Measurements from ENCODE around the gene SLC6A19.
"Not testable (repeated sequence)": the region's sequence is repeated elsewhere in the genome, so short reads cannot be mapped to it uniquely, and the experiment has no call there.

Gene SLC6A19

DNA sequence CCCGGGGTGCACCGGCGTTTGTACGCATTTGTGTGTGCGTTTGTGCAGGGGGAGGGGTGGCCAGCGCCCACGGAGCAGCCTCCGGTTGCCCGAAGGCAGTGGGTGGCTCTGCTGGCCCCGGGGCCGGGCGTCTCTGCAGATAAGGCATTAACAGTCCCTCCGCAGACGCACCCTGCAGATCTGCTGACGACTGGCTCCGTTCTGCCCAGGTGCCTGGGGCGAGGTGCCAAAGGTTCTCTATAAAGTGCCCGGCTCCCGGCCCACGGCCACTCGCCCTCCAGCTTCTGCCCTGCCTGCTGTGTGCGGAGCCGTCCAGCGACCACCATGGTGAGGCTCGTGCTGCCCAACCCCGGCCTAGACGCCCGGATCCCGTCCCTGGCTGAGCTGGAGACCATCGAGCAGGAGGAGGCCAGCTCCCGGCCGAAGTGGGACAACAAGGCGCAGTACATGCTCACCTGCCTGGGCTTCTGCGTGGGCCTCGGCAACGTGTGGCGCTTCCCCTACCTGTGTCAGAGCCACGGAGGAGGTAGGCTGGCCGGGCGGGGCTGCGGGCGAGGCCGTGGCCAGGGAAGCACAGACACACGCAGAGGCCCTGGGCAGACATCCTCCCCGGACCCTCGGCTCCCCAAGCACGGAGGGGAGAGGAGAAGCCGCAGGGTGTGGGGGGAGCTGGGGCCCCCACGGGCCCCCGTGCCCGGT lies at the start of gene SLC6A19:
SLC6A19 (plus strand) TSS at position 269 of the 699 bp plus-strand sequence; CDS start at position 325, 56 bp downstream.
- no peak for DNase-seq

DNA sequence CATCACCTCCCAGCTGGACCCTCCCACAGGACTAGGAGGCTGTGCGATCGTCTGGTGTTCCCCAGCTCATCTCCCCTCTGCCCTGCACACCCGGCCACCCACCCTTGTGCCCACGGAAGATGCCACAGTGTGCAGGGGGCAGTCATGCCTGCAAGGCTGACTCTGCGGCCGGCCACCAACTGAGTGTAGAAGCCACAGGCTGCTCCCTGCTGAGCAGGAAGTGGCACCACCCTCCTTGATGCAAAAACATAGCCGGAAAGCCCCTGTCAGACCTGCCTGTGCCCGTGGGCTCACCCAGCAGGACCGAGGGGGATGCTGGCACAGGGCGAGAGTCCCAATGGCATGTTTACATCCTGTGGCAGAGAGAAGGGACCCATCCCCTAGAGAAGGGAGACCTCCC lies 49.2 kb upstream of the SLC6A19 start:
- DNase-seq: peak; percentile 25 to 56

DNA sequence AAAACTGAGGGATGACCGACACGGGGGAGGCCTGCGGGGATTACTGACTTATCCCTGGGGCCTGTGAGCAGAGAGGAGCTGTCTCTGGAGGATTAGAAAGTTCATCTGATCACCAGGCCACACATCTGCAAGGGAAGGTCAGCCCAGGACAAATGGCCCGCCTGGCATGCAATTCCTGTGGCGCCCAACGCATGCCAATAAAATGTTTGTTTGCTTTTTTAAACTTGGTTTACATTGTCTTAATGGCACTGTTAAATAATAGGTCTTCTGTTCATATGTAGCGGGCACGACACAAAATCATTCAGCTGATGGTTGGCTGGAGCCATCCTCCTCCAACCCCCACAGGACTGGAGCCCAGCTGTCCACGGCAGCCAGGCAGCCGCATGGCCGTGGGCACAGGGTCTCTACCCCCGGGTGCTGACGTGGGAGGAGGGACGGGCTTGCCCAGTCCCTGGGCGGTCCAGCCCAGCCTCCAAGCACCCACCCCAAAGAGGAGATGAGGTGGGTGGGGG lies 48.6 kb upstream of the SLC6A19 start:
- DNase-seq: no peak

GRCh38 chr5:1153428-1153827 lies 48.0 kb upstream of the SLC6A19 start:
- no peak for DNase-seq

DNA sequence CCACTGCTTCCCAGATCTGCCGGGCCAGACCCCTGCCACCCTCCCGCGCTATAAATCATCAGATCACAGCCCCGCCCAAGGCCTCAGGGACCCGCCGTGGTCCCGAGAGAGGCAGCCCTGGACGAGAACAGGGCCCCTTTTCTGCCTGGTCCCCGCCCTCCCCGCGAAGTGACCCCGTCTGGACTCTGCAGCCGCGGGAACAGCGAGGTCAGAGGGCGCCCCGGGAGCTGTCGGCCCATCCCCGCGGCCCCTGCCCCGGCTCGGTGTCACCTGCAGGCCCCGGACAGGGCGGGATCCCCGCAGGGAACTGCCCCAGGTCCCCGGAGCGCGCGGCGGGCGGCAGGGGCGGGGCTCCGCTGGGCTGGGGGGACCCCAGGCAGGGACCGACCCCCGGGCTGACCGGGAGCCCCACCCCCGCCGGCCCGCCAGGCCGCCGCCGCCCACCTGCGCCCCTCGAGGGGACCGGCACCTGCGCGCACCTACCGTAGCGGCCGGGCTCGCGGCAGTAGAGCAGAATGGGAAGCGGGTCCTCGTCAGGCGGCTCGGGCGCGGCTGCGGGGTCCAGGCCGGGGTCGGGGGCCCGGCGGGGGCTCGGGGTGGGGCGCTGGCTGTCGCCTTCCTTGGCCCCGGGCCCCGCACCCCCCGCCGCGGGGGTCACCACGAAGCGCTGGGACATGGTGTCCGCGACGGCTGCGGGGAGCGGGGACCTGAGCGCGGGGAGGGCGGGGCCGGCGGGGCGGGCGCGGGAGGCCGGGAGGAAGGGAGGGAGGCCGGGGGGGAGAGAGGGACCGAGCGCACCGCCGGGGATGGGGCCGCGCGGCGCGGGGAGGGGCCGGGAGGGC lies 46.0 kb upstream of the SLC6A19 start:
- no peak for DNase-seq

- no peak for DNase-seq
Measured at GRCh38 chr5:1156033-1156753, 45.2 kb upstream of the SLC6A19 start.

GRCh38 chr5:1156754-1157460 lies 44.5 kb upstream of the SLC6A19 start:
- DNase-seq: no peak

- DNase-seq: not testable (repeated sequence)
Measured at GRCh38 chr5:1157461-1157986, 43.9 kb upstream of the SLC6A19 start.

GRCh38 chr5:1158647-1159340 lies 42.6 kb upstream of the SLC6A19 start:
- DNase-seq: no peak

GRCh38 chr5:1159341-1159675 lies 42.1 kb upstream of the SLC6A19 start:
- no peak for DNase-seq

DNA sequence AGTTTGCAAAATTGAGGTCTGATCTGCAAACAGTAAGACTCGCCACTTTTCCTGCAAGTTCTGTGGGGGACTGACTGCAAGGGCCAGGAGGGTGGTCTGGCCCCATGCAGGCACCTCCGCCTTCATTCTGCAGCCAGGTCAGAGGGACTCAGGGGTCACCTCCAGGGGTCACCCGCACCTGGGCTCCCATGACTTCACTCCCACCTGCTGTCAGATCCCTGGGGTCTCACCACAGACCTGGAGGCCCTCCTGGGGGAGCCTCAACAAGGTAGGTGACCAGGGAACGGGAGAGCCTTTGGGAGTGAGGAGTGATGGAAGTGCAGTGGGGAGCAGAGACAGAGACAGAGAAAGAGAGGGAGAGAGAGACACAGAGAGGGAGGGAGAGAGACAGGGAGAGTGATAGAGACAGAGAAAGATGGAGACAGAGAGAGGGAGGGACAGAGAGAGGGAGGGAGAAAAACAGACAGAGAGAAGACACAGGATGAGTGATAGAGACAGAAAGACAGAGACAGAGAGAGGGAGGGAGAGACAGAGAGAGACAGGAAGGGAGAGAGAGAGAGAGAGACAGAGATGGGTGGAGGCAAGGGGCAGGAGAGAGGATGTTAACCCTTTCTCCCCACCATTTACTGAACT lies 41.5 kb upstream of the SLC6A19 start:
- DNase-seq: no peak

GRCh38 chr5:1161108-1161832 lies 40.1 kb upstream of the SLC6A19 start:
- no peak for DNase-seq

DNA sequence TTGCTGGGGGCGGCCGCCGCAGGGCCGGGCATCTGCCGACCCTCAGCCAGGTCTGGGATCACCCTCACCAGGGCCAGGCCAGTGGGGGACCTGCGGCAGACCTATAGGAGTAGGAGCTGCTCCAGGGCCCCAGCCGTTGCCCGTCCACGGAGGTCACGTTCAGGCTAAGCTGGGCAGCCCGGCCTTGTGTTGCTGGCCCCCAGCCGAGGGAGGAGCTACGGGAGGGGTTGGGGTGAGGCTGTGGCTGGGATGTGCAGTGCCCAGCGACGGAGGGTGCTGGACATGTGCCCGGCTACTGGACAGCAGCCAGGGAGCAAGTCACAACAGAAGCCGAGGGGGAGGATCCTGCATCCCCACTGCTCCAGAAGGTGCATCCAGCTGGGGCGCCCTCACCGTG lies 39.6 kb upstream of the SLC6A19 start:
- DNase-seq: no peak

DNA sequence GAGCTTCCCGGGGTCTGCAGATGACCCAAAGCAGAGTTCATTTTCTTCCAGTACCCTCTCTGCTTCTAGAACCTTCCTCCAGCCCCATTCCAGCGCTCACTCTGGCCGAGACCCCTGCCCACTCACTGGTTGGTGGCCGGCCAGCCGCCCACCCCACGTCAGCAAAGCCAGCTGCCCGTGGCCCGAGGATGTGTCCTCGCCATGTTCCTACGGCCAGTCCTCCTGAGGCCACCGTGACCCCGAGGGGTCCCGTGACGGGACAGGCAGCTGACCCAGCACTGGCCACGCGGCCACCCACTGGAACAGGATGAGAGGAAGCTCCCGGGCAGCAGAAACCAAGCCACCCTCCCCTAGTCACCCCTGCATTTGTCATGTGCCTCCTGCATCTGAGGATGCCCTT lies 39.1 kb upstream of the SLC6A19 start:
- no peak for DNase-seq

DNA sequence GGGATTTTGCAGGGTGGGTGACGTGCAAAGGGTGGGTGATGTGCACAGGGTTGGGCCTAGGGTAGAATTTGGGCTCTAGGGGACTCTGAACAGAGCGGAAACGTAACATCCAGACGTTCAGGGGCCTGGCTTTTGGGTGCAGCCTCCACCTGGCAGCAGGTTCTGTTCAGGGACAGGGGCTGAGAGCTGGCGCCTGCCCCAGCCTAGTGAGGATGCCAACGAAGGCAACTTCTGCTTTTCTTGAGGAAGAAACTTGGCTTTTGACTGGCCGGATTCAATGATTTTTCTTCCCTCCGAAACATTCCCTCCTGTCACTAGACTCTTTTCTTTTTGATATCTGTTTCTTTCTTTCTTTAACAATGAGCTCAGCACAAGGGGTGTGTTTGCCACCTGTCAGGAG lies 38.6 kb upstream of the SLC6A19 start:
- no peak for DNase-seq

DNA sequence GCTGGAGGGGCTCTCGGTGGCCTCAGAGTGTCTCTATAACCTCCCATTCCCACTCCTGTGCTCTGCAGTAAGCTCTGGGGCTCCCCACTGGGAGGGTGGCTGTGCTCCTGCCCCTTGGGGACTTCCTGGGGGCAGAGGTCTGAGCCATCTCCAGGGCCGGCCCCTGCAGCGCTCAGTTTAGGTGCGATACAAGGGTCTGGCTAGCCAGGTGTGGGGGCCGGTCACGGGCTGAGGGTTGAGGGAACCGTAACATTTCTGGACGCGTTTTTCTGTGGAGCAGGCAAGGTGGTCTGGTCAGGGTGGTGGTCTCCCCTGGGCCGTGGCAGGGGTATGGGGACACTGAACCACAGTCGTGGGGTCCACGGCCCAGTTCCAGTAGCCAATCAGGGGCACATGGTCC lies 38.0 kb upstream of the SLC6A19 start:
- no peak for DNase-seq

DNA sequence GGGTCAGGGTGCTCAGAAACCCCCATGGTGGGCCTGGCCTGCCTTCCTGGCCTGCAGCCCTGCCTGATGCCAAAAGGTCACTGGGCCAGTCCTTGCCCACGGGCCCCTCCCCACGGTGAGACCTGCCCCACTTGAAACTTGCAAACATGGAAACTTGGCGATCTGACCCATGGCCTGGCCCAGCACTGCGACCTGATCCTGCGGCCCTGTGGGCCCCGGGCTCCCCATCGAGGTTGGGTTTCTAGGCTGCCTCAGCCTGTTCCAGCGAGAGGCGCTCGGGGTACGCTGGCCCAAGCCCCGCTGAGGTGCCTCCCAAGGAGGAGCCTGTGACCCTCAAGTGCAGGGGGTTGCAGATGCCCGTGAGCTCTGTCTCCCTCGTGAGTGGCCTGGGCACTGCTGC lies 37.5 kb upstream of the SLC6A19 start:
- DNase-seq: no peak

GRCh38 chr5:1164696-1165630 lies 36.4 kb upstream of the SLC6A19 start:
- no peak for DNase-seq

DNA sequence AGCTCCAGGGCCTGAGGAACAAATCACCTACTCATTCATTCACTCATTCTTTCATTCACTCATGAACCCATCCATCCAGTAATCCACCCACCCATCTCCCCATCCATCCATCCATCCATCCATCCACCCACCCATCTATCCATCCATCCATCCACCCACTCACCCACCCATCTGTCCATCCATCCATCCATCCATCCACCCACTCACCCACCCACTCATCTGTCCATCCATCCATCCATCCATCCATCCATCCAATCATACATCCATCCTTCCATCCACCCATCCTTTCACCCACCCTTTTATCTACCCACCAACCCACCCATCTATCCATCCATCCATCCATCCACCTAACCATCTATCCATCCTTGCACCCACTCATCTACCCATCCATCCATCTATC lies 35.5 kb upstream of the SLC6A19 start:
- DNase-seq: no peak

GRCh38 chr5:1166370-1166769 lies 35.0 kb upstream of the SLC6A19 start:
- no peak for DNase-seq
